ENCODE measurements around the gene AHNAK2.

The AHNAK2 gene

GRCh38 chr14:105010106-105010505 lies 31.9 kb upstream of the AHNAK2 start:
- Histone ChIP-seq H3K9me3 (ENCODE audit: severe bottlenecking) (no peaks in the 10 kb centered on the region), H3K36me3 (peaks cover 61% of the 10 kb centered on the region), H3K27ac (no peak overlapping the region), H3K4me3 (ENCODE audit: low read depth, low read length) (no peak overlapping the region), H3K27me3 (ENCODE audit: insufficient read depth, low read depth, severe bottlenecking) (no peaks in the 10 kb centered on the region)
- no peak for TF ChIP-seq CTCF (IDR thresholded peaks at IDR 0.05; ENCODE audit: low read depth, low read length)
- DNase-seq = no peak

- no peak overlapping the region for H3K4me3 ChIP-seq (ENCODE audit: low read depth, low read length)
- H3K27me3 ChIP-seq (ENCODE audit: insufficient read depth, low read depth, severe bottlenecking) = no peaks in the 10 kb centered on the region
- H3K27ac ChIP-seq = no peak overlapping the region
- no peak for DNase-seq
- no peaks in the 10 kb centered on the region for H3K9me3 ChIP-seq (ENCODE audit: severe bottlenecking)
- H3K36me3 ChIP-seq = peaks cover 56% of the 10 kb centered on the region
- TF ChIP-seq CTCF (IDR thresholded peaks at IDR 0.05; ENCODE audit: low read depth, low read length) = no peak
Measured at GRCh38 chr14:105007593-105008264, 29.6 kb upstream of the AHNAK2 start.

DNA sequence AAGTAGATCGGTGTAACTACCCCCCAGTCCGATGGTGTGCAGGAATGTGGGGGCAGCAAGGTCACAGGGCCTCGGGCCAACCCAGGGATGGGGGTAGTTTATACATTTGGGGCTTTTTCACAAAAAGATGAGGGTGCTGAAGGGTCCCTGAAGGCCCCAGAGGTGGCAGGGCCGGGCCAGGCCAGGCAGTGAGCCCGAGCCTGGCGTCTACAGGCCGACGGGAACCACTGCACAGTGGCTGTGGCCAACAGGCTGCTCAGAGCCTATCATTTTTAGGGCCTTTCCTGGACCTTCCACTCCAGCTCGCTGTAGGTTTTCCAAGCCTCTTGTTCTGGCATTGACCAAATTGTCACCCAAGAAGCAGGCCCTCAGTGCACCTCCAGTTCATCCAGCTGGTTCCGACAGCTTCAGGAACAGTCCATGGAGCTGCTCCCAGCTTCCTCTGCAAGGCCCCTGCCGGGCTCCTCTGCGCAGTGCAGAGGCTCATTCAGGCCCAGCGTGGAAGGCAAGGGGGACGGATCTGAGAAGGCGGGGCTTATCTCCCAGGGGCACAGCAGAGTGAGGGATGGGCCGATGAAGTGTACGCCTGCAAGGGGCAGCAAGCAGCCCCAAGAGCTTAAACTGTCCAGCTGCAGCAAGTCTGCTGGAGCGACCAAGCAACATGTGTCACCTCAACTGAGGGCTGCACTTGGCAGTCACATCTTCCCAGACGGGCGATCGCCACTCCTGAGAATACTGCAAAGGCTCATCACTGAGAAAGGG lies 28.8 kb upstream of the AHNAK2 start:
- H3K36me3 ChIP-seq = peaks cover 50% of the 10 kb centered on the region

GRCh38 chr14:105005929-105006830 lies 28.0 kb upstream of the AHNAK2 start:
- no peaks in the 10 kb centered on the region for H3K27me3 ChIP-seq (ENCODE audit: insufficient read depth, low read depth, severe bottlenecking)
- H3K27ac ChIP-seq = no peak overlapping the region
- H3K4me3 ChIP-seq (ENCODE audit: low read depth, low read length) = no peak overlapping the region
- TF ChIP-seq CTCF (IDR thresholded peaks at IDR 0.05; ENCODE audit: low read depth, low read length) = no peak
- no peak for DNase-seq
- peaks cover 42% of the 10 kb centered on the region for H3K36me3 ChIP-seq
- H3K9me3 ChIP-seq (ENCODE audit: severe bottlenecking) = no peaks in the 10 kb centered on the region

More for the DNA sequence above, 28.8 kb upstream of the AHNAK2 start:
- TF ChIP-seq CTCF (IDR thresholded peaks at IDR 0.05; ENCODE audit: low read depth, low read length) = no peak
- no peak overlapping the region for H3K4me3 ChIP-seq (ENCODE audit: low read depth, low read length)
- no peaks in the 10 kb centered on the region for H3K9me3 ChIP-seq (ENCODE audit: severe bottlenecking)
- H3K27me3 ChIP-seq (ENCODE audit: insufficient read depth, low read depth, severe bottlenecking) = no peaks in the 10 kb centered on the region
- DNase-seq = no peak
- no peak overlapping the region for H3K27ac ChIP-seq

GRCh38 chr14:105005329-105005928 lies 27.3 kb upstream of the AHNAK2 start:
- Histone ChIP-seq H3K27ac (no peak overlapping the region), H3K4me3 (ENCODE audit: low read depth, low read length) (no peak overlapping the region), H3K27me3 (ENCODE audit: insufficient read depth, low read depth, severe bottlenecking) (no peaks in the 10 kb centered on the region), H3K36me3 (peaks cover 34% of the 10 kb centered on the region), H3K9me3 (ENCODE audit: severe bottlenecking) (no peaks in the 10 kb centered on the region)
- TF ChIP-seq CTCF (IDR thresholded peaks at IDR 0.05; ENCODE audit: low read depth, low read length) = no peak
- no peak for DNase-seq

Data from WERI-Rb-1 (cell line).